Fibroblast of mammary gland (primary cell): ENCODE data around the gene SCAF11.
A peak's percentile ranks its signal among the peaks of the same experiment; 100 is the strongest.
"Not testable (repeated sequence)": the region's sequence is repeated elsewhere in the genome, so short reads cannot be mapped to it uniquely, and the experiment has no call there.

Experiments
- DNase-seq: peaks from one replicate; pipeline ENCODE4 v3.0.0-alpha.2; 2010; ENCODE audit warnings: low read depth
- H3K4me3 ChIP-seq: 2 replicates; pipeline ENCODE4 v1.5.1; 2011; ENCODE audit warnings: low read depth, mild to moderate bottlenecking, low read length, moderate library complexity; ENCODE audit not compliant: control insufficient read depth
- CTCF ChIP-seq: conservative IDR thresholded peaks from 2 replicates; pipeline ENCODE4 v1.5.1; 2011; ENCODE audit warnings: low read depth, low read length, inconsistent platforms; ENCODE audit not compliant: control insufficient read depth, insufficient read depth

SCAF11 gene

GRCh38 chr12:46005151-46005797 is 14.9 kb upstream of the SCAF11 start:
- peak; percentile 36 for DNase-seq
- TF ChIP-seq CTCF, result peak; percentile 37
- H3K4me3 ChIP-seq, result no peak overlapping the region

GRCh38 chr12:46004715-46005114 is 14.3 kb upstream of the SCAF11 start:
- no peak for DNase-seq
- no peak overlapping the region for H3K4me3 ChIP-seq
- no peak for TF ChIP-seq CTCF

GRCh38 chr12:46000076-46000475 is 9.7 kb upstream of the SCAF11 start:
- H3K4me3 ChIP-seq, result not testable (repeated sequence)

GRCh38 chr12:45994736-45995135 is 4.4 kb upstream of the SCAF11 start:
- no peak for DNase-seq
- no peak for TF ChIP-seq CTCF
- no peak overlapping the region for H3K4me3 ChIP-seq

More at GRCh38 chr12:46000076-46000475, 9.7 kb upstream of the SCAF11 start:
- DNase-seq, result not testable (repeated sequence)

- DNase-seq, result peak; percentile 60
- TF ChIP-seq CTCF, result no peak
- peak overlapping the region; percentile 75 for H3K4me3 ChIP-seq
These were observed 1.2 kb upstream of the SCAF11 start for GRCh38 chr12:45991284-45992249.

- DNase-seq, result peak; percentile 48
- TF ChIP-seq CTCF, result no peak
- H3K4me3 ChIP-seq, result peak overlapping the region; percentile 88
These were observed 480 bp downstream of the SCAF11 start for GRCh38 chr12:45989721-45990467.
